Erythroblast (primary cell): ENCODE data around the gene WDR4.

Source experiments
- GATA1 ChIP-seq: IDR thresholded peaks from 2 replicates; pipeline ENCODE4 v1.6.1; 2011; ENCODE audit warnings: low read depth, mild to moderate bottlenecking, control low read depth, low read length, moderate library complexity
- POLR2A ChIP-seq: IDR thresholded peaks from 2 replicates; pipeline ENCODE4 v1.6.1; 2011; ENCODE audit warnings: mild to moderate bottlenecking, low read length

GRCh38 chr21:42859891-42860230 lies 19.5 kb downstream of the WDR4 start:
- TF ChIP-seq POLR2A (no peak), GATA1 (no peak)
